A673 (cell line): ENCODE data around the gene RIN1.

Source experiments
- EZH2 ChIP-seq: fragments of 200-600 bp; sonication (generic); IDR thresholded peaks from 2 replicates; pipeline ENCODE4 v1.6.1; 2017; ENCODE audit warnings: borderline replicate concordance, low read depth, mild to moderate bottlenecking, mixed read lengths, antibody characterized with exemption, low read length; ENCODE audit not compliant: poor library complexity, severe bottlenecking
- TF ChIP-seq, protein P1 (sequence below): fragments of 300-800, 200-600 bp; sonication (generic); conservative IDR thresholded peaks from 2 replicates; pipeline ENCODE4 v1.5.1; 2017; ENCODE audit warnings: low read depth, mild to moderate bottlenecking, antibody characterized with exemption, low read length, moderate library complexity, mixed read lengths

DNA sequence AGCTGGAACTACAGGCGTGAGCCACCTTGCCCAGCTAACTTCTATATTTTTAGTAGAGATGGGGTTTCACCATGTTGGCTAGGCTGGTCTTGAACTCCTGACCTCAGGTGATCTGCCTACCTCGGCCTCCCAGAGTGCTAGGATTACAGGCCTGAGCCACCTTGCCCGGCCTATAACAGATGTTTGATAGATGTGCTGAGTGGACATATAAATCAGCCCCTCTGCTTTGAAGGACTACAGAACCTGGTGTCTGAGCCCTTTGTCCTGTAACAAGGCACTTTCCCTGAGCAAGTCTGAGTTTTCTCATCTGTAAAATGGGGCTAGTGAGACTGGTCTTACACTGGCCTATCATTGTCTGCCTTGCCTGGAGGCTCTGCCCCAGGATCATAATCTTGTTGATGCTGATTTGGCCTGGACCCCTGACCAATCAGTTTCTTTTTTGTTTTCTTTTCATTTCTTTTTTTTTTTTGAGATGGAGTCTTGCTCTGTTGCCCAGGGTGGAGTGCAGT is 7.0 kb downstream of the RIN1 start:
- TF ChIP-seq, protein P1, sequence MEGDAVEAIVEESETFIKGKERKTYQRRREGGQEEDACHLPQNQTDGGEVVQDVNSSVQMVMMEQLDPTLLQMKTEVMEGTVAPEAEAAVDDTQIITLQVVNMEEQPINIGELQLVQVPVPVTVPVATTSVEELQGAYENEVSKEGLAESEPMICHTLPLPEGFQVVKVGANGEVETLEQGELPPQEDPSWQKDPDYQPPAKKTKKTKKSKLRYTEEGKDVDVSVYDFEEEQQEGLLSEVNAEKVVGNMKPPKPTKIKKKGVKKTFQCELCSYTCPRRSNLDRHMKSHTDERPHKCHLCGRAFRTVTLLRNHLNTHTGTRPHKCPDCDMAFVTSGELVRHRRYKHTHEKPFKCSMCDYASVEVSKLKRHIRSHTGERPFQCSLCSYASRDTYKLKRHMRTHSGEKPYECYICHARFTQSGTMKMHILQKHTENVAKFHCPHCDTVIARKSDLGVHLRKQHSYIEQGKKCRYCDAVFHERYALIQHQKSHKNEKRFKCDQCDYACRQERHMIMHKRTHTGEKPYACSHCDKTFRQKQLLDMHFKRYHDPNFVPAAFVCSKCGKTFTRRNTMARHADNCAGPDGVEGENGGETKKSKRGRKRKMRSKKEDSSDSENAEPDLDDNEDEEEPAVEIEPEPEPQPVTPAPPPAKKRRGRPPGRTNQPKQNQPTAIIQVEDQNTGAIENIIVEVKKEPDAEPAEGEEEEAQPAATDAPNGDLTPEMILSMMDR = no peak
- TF ChIP-seq EZH2 = no peak
